Lower leg skin (tissue), 4 donors: ENCODE data around the gene STRA8. TPM values are rescaled to one million over a fixed set of nuclear protein-coding genes. Genes with fewer than 3 reads are reported as not detected.

Experiments used
- DNase-seq, 2 donors: peaks; one replicate each; pipeline ENCODE4 v3.0.0-alpha.2; 2019; ENCODE audit warnings: low spot score in 2 of 2
- H3K4me3 ChIP-seq: fragments of 200-600 bp; sonication (generic); 2 replicates; pipeline ENCODE4 v1.5.1; 2017; ENCODE audit warnings: mild to moderate bottlenecking, low read depth; ENCODE audit not compliant: poor library complexity, severe bottlenecking
- POLR2A ChIP-seq, 2 donors: fragments of 450-650 bp; IDR thresholded peaks; one replicate each; pipeline ENCODE4 v1.6.1; 2016 to 2017; ENCODE audit warnings: antibody characterized with exemption in 2 of 2, mild to moderate bottlenecking in 1 of 2, moderate library complexity in 1 of 2
- WGBS, 2 donors: methylation state at CpG; one replicate each; pipeline ENCODE4 v1.1.5; 2018; 5-methylcytosine and 5-hydroxymethylcytosine counted together
- intact Hi-C: fragments of 100-400 bp; cut with DNase I; formaldehyde crosslinking; loops from one replicate; pipeline ENCODE4 v1.15.0; 2023; ENCODE audit warnings: low total_unique reads
- total RNA-seq, 4 donors: library from RNA; depleted of rRNA; stranded (reverse); fragments of >200 nt; gene quantifications; one replicate each; pipeline ENCODE4 v1.1.0, GENCODE V29; 2016
- TF ChIP-seq, protein P1 (sequence below), 3 donors: fragments of 450-650 bp; IDR thresholded peaks; one replicate each; pipeline ENCODE4 v1.5.1; 2016; ENCODE audit warnings: antibody characterized with exemption in 3 of 3, mild to moderate bottlenecking in 3 of 3, moderate library complexity in 2 of 3

The STRA8 gene
- total RNA-seq, 4 donors from 2014 or later, result 0.36 to 5.5 TPM; not detected in 2

DNA sequence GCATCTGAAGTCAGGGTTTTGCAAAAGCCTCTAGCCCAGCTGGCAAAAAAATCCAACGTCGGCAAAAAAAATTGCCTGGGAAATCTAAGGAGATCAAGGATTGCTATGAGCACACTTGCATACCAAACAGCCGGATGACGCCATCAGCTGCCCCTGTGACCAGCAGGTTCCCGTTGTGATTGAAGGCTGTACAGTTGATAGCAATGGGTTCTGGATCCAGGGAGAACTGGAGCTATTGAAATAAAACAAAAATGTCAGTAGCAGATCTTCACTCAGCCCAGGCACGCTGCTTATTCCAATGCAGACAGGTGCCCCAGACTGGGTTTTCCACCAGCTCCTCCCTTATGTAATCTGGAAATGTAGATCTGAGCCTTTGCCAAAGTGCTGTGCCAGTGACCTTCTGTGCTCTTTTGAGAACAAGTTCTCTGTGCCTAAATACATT, 44.4 kb upstream of the STRA8 start:
- no peak for TF ChIP-seq POLR2A (IDR thresholded peaks at IDR 0.05)
- TF ChIP-seq, protein P1, sequence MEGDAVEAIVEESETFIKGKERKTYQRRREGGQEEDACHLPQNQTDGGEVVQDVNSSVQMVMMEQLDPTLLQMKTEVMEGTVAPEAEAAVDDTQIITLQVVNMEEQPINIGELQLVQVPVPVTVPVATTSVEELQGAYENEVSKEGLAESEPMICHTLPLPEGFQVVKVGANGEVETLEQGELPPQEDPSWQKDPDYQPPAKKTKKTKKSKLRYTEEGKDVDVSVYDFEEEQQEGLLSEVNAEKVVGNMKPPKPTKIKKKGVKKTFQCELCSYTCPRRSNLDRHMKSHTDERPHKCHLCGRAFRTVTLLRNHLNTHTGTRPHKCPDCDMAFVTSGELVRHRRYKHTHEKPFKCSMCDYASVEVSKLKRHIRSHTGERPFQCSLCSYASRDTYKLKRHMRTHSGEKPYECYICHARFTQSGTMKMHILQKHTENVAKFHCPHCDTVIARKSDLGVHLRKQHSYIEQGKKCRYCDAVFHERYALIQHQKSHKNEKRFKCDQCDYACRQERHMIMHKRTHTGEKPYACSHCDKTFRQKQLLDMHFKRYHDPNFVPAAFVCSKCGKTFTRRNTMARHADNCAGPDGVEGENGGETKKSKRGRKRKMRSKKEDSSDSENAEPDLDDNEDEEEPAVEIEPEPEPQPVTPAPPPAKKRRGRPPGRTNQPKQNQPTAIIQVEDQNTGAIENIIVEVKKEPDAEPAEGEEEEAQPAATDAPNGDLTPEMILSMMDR (IDR thresholded peaks at IDR 0.05), result no peak
- intact Hi-C loops, result no loop called here
- WGBS, 2 donors, result 72 to 80% methylated on average over 6 of the region's 6 CpGs
- H3K4me3 ChIP-seq, result no peak overlapping the region
- peak in 1 of 2 donors; percentile 62 for DNase-seq

DNA sequence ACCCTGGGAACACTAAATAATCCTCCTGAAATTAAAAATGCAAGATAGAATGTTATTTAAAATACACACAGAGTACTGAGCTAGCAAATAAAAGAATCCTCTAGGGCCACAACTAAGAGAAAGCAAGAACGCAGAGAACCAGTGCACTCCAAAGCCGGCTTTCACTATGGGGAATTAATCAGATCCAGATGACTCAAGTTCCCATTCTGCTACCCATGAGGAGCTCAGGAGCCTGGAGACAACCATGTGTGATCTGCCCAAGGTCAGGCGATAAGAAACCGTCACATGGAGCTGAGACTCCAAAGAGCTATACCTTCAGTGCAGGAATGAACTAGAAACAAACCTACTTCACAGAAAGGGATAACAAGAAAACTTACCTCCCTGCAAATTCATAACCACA, 43.7 kb upstream of the STRA8 start:
- 55% methylated on average over 4 of the region's 4 CpGs for WGBS, 2 donors
- no peak overlapping the region for H3K4me3 ChIP-seq
- TF ChIP-seq, protein P1 (IDR thresholded peaks at IDR 0.05), result no peak
- TF ChIP-seq POLR2A (IDR thresholded peaks at IDR 0.05), result no peak
- intact Hi-C loops, result no loop called here
- DNase-seq, result no peak

DNA sequence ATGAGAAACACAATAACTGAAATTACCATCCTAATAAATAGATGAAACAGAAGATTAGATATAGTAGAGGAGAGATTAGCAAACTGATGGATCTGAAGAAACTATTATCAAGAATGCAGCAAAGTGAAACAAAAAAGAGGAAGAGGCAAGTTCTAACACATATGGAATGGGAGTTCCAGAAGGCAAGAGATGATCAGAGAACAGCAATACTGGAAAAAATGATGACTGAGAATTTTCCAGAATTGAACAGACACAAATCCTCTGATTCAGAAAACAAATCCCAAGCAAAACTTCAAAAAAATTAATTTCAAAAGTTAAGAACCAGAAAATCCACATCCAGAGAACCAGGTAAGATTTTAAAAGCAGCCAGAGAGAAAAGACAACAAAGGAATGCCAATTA, 42.9 kb upstream of the STRA8 start:
- DNase-seq, result no peak
- TF ChIP-seq, protein P1 (IDR thresholded peaks at IDR 0.05), result no peak
- no peak for TF ChIP-seq POLR2A (IDR thresholded peaks at IDR 0.05)
- intact Hi-C loops, result no loop called here
- H3K4me3 ChIP-seq, result no peak overlapping the region

DNA sequence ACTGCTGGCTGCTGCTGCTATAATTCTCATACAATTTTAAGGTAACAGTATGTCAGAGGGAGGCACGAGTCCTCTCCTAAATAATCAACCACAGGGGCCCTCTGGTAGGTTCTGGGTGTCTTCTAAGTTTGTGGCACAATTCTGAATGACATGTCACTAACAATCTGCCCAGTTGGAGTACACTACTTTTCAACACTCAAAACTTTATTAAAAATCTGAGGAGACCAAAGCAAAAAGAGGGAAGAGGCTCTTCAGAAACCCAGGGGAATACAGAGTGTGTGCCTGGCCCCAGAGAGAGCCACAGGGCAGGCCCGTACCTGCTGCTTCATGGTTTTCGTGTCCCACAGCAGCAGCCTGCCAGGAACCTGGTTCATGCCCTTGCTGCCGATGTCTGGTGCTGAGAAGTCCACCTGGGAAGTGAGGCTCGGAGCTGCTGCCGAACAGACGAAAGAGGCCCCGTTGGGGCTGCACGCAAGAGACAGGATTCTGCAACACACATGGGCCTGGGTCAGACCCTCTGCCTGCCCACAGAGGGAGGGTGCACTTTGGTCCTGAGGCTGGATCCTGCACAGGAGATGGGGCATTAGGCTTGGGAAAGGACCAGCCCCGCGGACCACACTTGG, 40.6 kb upstream of the STRA8 start:
- WGBS, 2 donors, result 78 to 80% methylated on average over 11 of the region's 11 CpGs
- no peak overlapping the region for H3K4me3 ChIP-seq
- DNase-seq, result peak in 1 of 2 donors; percentile 77
- TF ChIP-seq, protein P1 (IDR thresholded peaks at IDR 0.05), result no peak
- TF ChIP-seq POLR2A (IDR thresholded peaks at IDR 0.05), result no peak
- intact Hi-C loops, result no loop called here

DNA sequence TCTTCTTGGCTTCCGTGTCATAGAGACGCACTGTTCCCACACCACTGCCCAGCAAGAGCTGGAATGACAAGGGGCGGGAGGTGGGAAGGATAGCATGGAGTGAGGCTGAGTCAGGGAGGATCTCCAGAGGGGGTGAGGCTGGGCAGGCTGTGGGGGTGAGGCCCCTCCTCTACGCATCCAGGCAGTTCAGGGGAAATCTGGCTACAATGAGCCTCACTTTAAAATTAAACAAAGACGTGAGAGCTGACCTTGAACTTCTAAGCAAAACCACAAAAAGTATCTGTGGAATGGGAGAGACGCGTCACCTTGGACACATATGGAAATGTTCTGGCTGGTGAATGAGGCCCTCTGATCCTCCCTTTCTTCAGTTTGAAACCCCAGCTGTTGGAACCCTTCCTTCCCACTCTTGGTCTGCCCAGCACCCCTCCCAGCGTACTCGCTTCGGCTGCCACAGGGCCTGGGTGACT, 40.0 kb upstream of the STRA8 start:
- no peak for TF ChIP-seq POLR2A (IDR thresholded peaks at IDR 0.05)
- TF ChIP-seq, protein P1 (IDR thresholded peaks at IDR 0.05), result no peak
- H3K4me3 ChIP-seq, result no peak overlapping the region
- WGBS, 2 donors, result 89 to 91% methylated on average over 10 of the region's 10 CpGs
- DNase-seq, result no peak
- intact Hi-C loops, result no loop called here
